ENCODE data around the gene RPGR.

DNA sequence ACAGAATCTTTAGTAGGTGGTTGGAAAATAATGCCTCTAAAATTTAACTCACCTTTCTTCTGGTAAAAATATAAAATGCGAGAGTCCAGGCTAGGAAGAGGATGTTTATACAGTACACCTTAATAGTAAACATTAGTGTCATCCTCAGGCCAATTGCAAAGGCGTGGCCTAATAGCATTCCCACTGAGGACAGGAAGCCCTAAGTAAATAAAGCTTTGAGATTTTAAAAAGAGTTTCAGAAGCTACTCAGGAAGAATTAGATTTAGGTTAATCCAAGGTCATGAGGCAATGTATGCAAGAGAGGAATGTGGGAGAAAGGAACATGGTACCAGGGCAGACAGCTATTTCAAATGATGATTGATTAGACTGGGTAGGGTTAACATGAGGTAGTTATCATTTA lies 49.5 kb downstream of the RPGR start:
- TF ChIP-seq CTCF (IDR thresholded peaks at IDR 0.05) (no peak), POLR2A (IDR thresholded peaks at IDR 0.05) (no peak)

Measured in body of pancreas (tissue), 4 donors.